Stimulated activated CD4-positive, alpha-beta T cell treated with anti-CD3 and anti-CD28 coated beads, Interleukin-12 subunit alpha, Interleukin-12 subunit beta, amount 100 ng/mL, for 4 hours (primary cell): Measurements from ENCODE around the gene PDYN.

ENCODE experiments used
- DNase-seq: peaks from one replicate; pipeline ENCODE4 v3.0.0-alpha.2; 2020

PDYN gene

DNA sequence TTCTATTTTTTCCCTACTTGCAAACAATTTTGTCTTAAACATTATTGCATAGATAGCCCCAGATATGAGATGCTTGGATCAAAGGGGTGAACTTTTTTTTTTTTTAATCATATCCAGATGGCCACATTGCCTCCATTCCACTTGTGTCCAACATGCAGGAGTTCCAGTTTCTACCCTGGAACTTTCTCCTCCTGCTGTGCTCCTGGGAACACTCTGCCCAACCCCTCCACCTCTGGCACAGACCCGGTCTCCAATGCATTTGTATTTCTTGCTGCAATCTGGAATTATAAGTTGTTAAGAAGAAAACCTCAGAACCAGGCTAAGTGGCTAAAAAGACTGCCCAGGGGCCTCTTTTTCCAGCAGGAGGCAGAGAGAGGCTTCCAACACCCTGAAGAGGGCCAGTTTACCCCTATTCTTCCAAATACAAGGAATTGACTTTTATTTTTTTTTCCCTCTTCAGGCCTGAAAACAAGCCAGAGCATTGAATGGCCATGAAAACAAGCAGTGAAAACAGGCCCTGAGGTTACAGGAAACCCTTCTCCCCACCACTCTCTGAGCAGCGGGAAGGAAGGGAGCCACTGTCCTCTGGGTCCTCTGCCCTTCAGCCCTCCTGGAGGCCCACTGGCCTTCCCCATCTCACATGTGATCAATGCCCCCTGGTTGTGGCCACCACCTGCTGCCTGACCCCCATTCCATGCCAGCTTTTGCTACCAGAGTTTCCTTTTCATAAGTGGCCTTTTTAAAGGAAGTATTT lies 44.3 kb downstream of the PDYN start:
- DNase-seq = no peak

DNA sequence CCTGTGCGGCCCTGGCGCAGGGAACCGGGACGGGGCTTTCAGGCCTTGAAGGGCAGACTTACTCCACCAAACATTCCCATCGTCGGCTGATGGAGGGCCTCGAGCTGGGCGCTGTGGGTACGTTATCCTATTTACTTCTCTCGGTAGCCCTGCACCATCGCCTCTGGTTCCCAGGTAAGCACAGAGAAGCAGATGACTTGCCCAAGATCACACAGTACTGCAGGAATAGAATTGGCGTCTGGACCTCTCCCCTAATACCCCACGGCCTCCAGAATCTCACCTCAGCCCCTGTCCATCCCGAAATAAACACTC lies 46.4 kb downstream of the PDYN start:
- DNase-seq = no peak

- DNase-seq = no peak
Observed at GRCh38 chr20:1946762-1947534, 46.9 kb downstream of the PDYN start.

DNA sequence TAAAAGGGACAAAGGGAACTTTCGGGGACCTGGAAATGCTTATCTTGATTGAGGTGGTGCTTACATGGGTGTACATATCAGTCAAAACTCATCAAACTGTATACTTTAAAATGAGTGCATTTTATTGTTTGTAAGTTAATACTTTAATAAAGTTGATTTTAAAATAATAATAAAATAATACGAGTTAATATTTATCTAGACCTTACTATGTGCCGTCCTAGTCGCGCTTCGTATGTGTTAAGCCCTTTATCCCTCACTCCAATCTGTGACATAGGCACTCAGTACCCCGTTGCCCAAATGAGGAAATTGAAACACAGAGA lies 47.5 kb downstream of the PDYN start:
- DNase-seq = no peak

- no peak for DNase-seq
Observed at GRCh38 chr20:1945660-1946059, 48.2 kb downstream of the PDYN start.

DNA sequence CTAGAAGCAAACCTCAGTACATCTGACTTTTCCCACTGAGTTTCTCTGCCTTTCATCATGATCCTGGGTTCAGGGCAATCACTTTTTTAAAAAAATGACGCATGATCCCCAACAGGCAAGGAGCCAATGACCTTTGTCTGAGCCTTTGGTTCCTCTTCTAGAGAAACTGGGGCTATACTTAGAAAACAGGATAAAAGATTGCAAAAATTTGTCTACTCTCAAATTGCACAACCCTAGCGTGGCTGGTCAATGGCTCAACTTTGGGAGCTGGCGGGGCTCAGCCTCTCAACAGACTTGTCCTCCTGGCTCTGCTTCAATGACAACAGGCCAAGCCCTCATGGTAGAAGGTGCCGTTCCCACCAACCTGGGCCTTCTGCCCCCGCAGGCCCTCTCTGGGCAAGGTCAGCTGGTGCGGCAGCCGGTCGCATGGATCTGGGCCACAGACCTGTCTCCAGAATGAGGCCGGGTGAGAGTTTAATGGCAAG lies 48.7 kb downstream of the PDYN start:
- DNase-seq = no peak

- no peak for DNase-seq
Observed at GRCh38 chr20:1944345-1945091, 49.3 kb downstream of the PDYN start.

DNA sequence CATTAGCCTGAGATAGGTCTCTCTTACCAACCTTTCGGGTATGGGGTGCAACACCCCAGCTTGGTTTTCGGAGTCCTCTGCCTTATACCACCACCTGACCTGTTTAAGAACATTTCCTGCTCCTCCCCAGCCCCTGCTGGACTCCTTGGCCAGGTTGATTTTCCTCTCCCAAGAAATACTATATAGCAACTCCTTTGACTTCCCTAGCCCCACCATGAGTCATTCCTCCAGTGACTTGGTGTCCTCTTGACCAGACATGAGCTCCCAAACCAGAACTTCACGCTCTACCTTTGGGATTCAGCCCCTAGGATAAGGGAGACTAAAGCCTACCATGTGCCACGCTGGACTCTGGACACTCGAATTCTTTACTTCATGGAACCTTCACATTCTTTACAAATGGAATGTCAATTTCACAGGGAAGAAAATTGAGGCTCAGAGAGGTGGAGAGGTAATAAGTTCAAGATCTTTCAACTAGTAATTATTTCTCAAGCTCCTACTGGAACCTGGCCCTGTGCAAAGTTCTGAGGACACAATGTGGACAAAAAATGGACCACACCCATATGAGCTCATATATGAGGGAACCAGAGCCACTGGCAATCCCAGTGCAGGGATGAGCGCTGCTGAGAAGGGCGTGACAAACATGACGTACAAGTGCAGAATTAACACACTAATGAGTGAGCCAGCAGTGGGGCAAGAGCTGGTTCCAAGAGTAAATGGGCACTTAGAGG lies 50.4 kb downstream of the PDYN start:
- DNase-seq = no peak

DNA sequence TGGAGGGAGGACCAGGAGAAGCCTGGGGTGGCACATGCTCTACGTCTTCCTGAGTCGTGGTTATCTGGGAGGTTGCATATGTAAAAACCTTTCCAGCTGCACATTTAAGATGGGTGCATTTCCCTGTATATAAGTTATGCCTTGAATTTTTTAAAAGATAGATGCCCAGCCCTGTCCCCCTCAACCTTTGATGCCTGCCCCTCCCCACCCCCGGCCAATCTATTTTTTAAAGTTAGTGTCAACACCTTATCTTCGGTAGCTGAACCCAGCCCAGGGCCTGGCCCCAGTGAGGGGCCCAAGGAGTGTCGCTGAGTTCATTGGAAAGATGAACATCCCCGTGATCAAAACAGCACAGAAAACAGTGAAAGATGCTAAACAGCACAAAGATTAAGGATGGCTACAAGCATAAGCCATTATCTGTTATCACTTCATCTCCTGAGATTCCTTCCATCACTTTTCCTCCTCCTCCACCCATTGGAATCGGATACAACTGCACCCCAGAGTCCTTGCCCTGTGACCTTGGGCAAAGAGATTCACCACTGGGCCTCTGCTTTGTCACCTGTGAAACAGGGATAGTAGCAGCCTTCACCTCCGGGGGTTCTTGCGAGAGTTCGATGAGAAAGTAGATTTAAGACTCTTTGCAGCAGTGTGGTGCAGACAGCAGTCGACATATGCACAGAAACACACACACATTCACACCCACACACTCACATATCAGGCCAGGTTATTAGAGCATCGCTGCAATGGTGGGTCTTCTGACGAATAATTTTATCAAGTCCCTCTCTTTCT lies 51.2 kb downstream of the PDYN start:
- DNase-seq = no peak

DNA sequence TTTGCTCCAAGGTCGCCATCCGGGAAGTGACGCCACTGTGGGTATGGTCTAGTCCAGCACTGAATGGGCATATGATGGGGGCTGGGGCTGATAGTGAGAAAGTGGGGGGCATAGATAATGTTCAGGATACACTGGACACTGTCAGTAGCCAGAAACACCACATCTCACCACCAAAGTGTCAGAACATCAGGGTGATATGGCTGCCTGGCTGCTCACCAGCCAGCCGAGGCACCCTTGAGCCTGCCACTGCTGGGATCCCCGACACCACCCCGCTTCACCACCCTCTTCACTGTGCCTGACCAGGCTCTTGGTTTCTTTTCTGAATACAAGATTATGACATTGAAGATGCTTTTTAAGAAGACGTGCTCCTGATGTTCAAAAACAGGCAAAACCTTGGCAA lies 51.8 kb downstream of the PDYN start:
- no peak for DNase-seq

DNA sequence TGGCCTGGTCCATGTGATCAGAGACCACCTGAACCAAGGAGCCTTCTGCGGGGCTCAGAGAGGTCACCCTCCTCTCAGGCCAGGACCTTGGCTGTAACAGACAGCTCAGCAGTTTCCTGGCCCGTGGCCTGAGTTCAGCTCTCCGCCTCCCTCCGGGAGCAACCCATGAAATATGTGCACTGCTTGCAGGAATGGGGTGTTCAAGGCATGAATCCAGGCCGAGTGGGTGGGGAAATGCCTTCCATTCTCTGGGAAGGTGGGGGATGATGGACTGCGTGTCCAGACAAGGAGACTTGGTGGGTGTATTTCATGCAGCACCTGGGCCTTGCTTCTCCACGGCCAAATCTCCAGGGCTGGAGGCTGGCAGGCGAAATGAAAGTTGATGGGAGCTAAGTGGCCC lies 52.6 kb downstream of the PDYN start:
- no peak for DNase-seq

- no peak for DNase-seq
Observed at GRCh38 chr20:1940581-1940980, 53.3 kb downstream of the PDYN start.

- no peak for DNase-seq
Observed at GRCh38 chr20:1939270-1939595, 54.6 kb downstream of the PDYN start.

- DNase-seq = no peak
Observed at GRCh38 chr20:1938464-1939269, 55.2 kb downstream of the PDYN start.

DNA sequence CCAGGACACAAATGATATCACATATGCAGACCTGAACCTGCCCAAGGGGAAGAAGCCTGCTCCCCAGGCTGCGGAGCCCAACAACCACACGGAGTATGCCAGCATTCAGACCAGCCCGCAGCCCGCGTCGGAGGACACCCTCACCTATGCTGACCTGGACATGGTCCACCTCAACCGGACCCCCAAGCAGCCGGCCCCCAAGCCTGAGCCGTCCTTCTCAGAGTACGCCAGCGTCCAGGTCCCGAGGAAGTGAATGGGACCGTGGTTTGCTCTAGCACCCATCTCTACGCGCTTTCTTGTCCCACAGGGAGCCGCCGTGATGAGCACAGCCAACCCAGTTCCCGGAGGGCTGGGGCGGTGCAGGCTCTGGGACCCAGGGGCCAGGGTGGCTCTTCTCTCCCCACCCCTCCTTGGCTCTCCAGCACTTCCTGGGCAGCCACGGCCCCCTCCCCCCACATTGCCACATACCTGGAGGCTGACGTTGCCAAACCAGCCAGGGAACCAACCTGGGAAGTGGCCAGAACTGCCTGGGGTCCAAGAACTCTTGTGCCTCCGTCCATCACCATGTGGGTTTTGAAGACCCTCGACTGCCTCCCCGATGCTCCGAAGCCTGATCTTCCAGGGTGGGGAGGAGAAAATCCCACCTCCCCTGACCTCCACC lies 56.4 kb downstream of the PDYN start:
- DNase-seq = no peak

DNA sequence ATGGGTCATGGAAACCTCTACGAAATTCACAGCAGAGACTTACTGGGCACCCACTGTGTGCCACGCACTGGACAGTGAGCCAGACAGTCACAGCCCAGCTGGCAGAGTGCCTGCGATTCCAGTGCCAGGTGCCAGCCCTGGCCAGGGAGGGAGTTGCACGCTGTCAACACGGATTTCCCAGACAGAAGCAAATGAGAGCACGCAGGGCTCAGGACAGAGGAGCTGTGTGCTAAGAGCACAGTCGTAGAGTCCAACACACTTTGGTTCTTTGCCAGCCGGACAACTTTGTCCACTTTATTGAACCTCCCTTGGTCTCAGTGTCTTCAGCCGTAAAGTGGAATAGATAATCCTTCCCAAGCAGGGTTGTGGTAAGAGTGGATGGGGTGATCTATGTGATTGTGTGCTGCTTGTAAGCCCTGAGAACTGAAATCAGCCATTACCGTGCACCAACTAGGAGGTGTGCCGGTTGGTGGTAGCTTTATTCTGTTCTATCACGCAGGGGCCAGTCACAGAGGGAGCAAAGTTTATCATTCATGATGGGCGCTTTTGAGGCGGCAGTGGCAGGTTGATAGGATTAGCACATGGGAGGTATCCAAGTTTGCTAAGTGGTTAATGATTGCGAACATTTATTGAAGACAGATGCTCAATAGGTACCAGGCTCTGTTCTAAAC lies 58.0 kb downstream of the PDYN start:
- no peak for DNase-seq

- DNase-seq = no peak
Observed at GRCh38 chr20:1934721-1935573, 58.9 kb downstream of the PDYN start.

GRCh38 chr20:1934156-1934555 lies 59.7 kb downstream of the PDYN start:
- DNase-seq = no peak

DNA sequence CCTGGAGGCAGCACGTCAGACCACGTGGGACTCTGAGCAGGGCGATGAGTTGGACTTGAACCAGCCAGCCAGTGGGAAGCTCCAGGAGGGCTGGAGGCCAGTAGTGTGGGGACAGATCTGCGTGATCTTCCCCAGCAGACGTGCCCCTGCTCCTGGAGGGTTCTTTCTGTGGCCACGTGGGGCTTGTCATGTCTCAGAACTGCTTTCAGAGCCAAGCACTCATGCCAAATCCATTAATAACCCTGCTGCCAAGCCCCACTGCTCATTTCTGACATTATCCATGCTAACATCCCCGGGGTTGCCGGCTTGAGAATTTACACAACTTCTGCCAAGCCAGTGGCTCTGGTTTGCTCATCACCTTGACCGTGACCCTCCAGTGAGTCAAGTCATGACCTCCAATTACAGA lies 60.4 kb downstream of the PDYN start:
- DNase-seq = no peak

DNA sequence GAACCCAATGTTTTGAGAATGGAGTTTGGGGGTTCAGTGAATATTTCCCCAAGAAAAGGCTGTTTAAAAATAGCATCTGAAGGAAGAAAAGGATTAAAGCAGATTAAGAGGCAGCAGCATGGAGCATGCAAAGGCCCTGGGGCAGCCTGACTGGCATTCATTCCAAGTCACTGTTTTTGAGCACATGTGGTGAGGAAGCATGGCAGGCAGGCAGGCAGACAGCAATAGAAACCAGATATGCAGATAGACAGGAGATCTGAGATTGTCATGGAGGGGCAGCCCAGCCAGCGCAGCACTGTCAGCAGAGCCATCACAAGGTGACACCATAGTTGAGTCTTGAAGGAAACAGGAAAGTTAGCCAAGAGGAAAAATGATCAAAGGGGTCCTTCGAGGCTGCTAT lies 60.9 kb downstream of the PDYN start:
- DNase-seq = no peak
